Breast epithelium (tissue), 3 donors: Measurements from ENCODE around the gene PAXX.

Experiments
- CTCF ChIP-seq, 3 donors: fragments of 450-650 bp; IDR thresholded peaks; one replicate each; pipeline ENCODE4 v1.5.1; 2016 to 2017; ENCODE audit warnings: antibody characterized with exemption in 3 of 3, mild to moderate bottlenecking in 3 of 3, moderate library complexity in 3 of 3
- POLR2AphosphoS5 ChIP-seq, 3 donors: sonication (generic); formaldehyde crosslinking; IDR thresholded peaks; one replicate each; pipeline ENCODE4 v1.6.1; 2017; ENCODE audit warnings: antibody characterized with exemption in 3 of 3

- TF ChIP-seq POLR2AphosphoS5 (IDR thresholded peaks at IDR 0.05) (no peak), CTCF (IDR thresholded peaks at IDR 0.05) (no peak)
These were observed 6.4 kb upstream of the PAXX start for GRCh38 chr9:136985853-136986252.
